Measurements from ENCODE around the gene SGMS2.

DNA sequence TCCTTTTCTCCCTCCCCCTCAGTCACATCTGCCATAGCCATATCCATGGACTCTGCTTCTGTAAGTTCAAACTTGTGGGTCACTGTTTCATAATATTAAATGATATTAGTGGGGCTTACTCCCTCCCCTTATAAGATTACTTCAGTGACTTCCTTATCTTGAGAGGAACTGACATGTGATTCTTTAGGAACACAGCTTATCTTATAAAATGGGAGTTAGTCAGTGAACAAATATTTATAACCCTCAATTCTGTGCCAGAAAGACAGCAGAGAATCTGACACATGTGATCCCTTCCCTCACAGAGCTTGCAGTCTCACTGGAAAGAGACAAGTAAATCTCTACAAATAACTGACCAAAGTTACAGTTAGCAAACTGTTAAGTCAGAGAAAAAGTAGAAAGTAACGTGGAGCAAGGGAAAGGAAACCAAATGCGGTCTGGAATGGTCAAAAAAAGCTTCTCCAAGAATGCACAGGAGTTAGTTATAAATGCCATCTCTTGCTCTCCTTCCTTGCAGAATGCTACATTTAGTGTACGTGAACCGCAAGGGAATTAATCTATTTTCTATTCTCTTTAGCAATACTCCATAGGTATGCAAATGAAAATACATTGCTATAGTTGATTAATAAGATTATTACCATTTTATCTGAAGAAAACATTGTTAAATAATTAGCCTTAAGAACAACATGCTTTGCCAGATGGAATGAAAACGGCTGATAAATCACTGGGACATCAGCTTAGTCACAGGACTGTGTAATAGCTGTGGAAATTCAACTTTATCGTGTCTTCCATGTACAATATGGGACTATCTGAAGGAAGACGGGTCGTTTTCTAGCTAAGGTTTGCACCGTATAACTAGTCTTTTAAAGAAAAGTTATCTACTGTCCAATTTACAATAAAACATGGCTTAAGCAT is 29.0 kb downstream of the SGMS2 start:
- TF ChIP-seq, protein P1, sequence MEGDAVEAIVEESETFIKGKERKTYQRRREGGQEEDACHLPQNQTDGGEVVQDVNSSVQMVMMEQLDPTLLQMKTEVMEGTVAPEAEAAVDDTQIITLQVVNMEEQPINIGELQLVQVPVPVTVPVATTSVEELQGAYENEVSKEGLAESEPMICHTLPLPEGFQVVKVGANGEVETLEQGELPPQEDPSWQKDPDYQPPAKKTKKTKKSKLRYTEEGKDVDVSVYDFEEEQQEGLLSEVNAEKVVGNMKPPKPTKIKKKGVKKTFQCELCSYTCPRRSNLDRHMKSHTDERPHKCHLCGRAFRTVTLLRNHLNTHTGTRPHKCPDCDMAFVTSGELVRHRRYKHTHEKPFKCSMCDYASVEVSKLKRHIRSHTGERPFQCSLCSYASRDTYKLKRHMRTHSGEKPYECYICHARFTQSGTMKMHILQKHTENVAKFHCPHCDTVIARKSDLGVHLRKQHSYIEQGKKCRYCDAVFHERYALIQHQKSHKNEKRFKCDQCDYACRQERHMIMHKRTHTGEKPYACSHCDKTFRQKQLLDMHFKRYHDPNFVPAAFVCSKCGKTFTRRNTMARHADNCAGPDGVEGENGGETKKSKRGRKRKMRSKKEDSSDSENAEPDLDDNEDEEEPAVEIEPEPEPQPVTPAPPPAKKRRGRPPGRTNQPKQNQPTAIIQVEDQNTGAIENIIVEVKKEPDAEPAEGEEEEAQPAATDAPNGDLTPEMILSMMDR (IDR thresholded peaks at IDR 0.05): no peak
- no peak for TF ChIP-seq POLR2A (IDR thresholded peaks at IDR 0.05; ENCODE audit: low read depth)
- TF ChIP-seq EP300 (IDR thresholded peaks at IDR 0.05): no peak
